Measurements from ENCODE around the gene GLYAT.
A peak's percentile ranks its signal among the peaks of the same experiment; 100 is the strongest.

GRCh38 chr11:58675334-58676155, 56.2 kb downstream of the GLYAT start:
- TF ChIP-seq POLR2A (IDR thresholded peaks at IDR 0.05) (no peak), CTCF (IDR thresholded peaks at IDR 0.05) (peak; percentile 75 to 97 (median 94))

Measured in right lobe of liver (tissue), 4 donors.